ENCODE data around the gene UGT1A7. TPM values are rescaled to one million over a fixed set of nuclear protein-coding genes. Genes with fewer than 3 reads are reported as not detected.

Gene UGT1A7
- total RNA-seq, 1 donor from 2014 or later, result not detected

DNA sequence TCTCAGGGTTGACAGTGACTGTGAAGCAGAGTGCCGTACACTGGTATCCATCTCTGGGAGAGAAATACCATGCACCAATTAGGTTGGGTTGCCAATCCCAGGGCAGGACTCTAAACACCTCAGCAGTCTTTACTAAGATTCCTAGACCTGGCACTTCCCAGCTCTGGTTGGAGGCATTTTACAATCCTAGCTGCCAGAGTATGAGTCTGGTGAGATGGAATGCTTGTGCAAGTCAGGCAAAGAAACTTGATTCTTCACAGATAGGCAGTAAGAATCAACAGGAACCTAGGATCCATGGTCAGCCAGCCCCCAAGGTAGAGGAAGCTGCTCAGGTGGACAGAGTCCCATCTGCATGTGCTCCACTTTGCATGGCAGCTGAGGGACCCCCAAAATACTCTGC lies 25.0 kb downstream of the UGT1A7 start:
- H3K27me3 Mint-ChIP-seq (ENCODE audit: low read depth), result no peaks in the 10 kb centered on the region
- peaks cover 8% of the 10 kb centered on the region for H3K9me3 Mint-ChIP-seq
- TF ChIP-seq, protein P1, sequence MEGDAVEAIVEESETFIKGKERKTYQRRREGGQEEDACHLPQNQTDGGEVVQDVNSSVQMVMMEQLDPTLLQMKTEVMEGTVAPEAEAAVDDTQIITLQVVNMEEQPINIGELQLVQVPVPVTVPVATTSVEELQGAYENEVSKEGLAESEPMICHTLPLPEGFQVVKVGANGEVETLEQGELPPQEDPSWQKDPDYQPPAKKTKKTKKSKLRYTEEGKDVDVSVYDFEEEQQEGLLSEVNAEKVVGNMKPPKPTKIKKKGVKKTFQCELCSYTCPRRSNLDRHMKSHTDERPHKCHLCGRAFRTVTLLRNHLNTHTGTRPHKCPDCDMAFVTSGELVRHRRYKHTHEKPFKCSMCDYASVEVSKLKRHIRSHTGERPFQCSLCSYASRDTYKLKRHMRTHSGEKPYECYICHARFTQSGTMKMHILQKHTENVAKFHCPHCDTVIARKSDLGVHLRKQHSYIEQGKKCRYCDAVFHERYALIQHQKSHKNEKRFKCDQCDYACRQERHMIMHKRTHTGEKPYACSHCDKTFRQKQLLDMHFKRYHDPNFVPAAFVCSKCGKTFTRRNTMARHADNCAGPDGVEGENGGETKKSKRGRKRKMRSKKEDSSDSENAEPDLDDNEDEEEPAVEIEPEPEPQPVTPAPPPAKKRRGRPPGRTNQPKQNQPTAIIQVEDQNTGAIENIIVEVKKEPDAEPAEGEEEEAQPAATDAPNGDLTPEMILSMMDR (conservative IDR thresholded peaks at IDR 0.05), result no peak
- H3K27ac Mint-ChIP-seq (ENCODE audit: unreplicated experiment), result no peak overlapping the region
- no peak for DNase-seq (ENCODE audit: low read depth, low spot score)
- no peak overlapping the region for H3K4me3 Mint-ChIP-seq
- H3K36me3 Mint-ChIP-seq (ENCODE audit: low read depth), result peaks cover 3% of the 10 kb centered on the region
- no peaks in the 10 kb centered on the region for H3K4me1 Mint-ChIP-seq

DNA sequence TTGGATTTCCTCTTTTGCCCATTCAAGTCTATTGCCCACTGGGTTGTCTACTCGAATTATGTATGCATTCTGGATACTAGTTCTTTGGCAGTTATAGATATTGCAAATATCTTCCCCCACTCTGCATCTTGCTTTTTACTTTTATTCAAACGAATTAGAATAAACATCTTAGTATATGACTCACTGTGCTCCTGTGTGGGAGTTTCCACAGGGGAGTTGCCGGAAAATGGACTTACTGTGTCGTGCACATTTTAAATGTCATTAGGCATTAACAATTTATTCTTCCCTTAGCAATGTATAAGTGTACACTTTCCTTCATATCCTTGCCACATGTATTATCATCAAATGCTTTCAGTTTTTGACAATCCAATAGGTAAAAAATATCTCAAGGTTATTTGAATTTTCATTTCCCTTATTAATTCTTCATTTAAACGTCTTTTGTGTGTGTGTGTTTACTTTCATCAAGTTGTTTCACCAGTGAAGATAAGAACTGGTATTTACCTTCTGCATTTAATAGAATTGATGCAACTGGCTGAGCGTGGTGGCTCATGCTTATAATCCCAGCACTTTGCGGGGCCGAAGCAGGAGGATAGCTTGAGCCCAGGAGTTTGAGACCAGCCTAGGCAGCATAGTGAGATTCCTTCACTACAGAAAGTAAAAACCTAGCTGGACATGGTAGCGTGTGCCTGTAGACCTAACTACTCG lies 26.4 kb downstream of the UGT1A7 start:
- Mint-ChIP-seq H3K27ac (ENCODE audit: unreplicated experiment) (no peak overlapping the region), H3K36me3 (ENCODE audit: low read depth) (peaks cover 3% of the 10 kb centered on the region), H3K4me1 (no peaks in the 10 kb centered on the region), H3K4me3 (no peak overlapping the region), H3K27me3 (ENCODE audit: low read depth) (peaks cover 3% of the 10 kb centered on the region), H3K9me3 (peaks cover 3% of the 10 kb centered on the region)
- TF ChIP-seq, protein P1 (conservative IDR thresholded peaks at IDR 0.05), result no peak
- DNase-seq (ENCODE audit: low read depth, low spot score), result no peak

DNA sequence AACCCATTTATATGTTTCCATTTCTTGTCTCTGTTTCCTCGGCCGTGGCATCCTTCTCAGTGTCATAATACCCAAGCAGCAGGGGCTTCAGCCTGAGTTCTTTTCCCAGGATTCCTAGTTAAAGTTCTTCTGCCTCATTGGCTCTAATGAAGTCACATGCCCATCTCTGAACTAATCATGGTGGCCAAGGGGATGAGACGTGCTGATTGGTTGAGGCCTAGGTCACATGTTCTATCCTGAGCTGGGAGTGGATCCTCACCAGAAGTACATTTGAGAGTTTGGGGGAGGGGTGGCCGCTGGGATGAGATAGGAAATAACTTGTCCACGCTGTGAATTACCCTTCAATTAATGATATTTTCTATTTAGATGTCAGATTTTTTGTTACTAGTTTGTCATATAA lies 27.2 kb downstream of the UGT1A7 start:
- TF ChIP-seq, protein P1 (conservative IDR thresholded peaks at IDR 0.05), result no peak
- Mint-ChIP-seq H3K36me3 (ENCODE audit: low read depth) (peaks cover 3% of the 10 kb centered on the region), H3K27ac (ENCODE audit: unreplicated experiment) (no peak overlapping the region), H3K9me3 (no peaks in the 10 kb centered on the region), H3K27me3 (ENCODE audit: low read depth) (peaks cover 4% of the 10 kb centered on the region), H3K4me3 (no peak overlapping the region), H3K4me1 (no peaks in the 10 kb centered on the region)
- DNase-seq (ENCODE audit: low read depth, low spot score), result no peak

DNA sequence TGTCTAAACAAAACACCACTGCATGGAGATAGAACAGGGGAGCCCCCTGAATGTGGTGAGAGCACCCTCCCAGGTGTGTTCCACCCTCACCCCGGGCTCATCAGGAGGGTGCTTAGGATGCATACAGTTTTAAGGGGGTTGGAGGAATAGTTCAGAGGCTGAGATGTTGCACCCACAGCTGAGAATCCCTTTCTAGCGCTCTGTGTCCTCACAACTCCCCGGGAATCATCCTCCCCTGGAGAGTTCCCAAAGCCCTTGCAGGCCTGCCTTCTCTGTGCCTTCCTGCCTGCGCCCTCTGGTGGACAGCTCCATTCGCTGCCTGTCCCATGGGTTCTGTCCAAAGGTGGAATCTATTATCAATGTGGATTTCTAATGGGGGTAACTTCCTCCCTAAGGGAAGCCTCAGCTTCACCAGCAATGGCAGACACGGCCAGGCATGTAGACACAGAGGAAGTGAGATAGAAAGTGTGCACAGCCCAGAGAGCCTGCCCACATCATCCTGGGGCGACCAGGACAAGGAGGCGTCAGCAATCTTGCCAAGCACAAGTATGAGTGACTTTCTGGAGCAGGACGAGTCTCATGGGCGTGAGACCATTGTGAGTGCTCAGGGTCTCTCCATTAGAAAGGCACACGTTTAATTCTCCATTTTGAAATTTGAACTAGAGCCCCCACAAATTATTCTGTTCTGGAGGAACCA lies 29.8 kb downstream of the UGT1A7 start:
- no peak overlapping the region for H3K4me3 Mint-ChIP-seq
- H3K27ac Mint-ChIP-seq (ENCODE audit: unreplicated experiment), result no peak overlapping the region
- H3K27me3 Mint-ChIP-seq (ENCODE audit: low read depth), result peaks cover 7% of the 10 kb centered on the region
- no peaks in the 10 kb centered on the region for H3K4me1 Mint-ChIP-seq
- DNase-seq (ENCODE audit: low read depth, low spot score), result peak; percentile 88
- H3K9me3 Mint-ChIP-seq, result no peaks in the 10 kb centered on the region
- H3K36me3 Mint-ChIP-seq (ENCODE audit: low read depth), result no peaks in the 10 kb centered on the region
- TF ChIP-seq, protein P1 (conservative IDR thresholded peaks at IDR 0.05), result peak; percentile 90

DNA sequence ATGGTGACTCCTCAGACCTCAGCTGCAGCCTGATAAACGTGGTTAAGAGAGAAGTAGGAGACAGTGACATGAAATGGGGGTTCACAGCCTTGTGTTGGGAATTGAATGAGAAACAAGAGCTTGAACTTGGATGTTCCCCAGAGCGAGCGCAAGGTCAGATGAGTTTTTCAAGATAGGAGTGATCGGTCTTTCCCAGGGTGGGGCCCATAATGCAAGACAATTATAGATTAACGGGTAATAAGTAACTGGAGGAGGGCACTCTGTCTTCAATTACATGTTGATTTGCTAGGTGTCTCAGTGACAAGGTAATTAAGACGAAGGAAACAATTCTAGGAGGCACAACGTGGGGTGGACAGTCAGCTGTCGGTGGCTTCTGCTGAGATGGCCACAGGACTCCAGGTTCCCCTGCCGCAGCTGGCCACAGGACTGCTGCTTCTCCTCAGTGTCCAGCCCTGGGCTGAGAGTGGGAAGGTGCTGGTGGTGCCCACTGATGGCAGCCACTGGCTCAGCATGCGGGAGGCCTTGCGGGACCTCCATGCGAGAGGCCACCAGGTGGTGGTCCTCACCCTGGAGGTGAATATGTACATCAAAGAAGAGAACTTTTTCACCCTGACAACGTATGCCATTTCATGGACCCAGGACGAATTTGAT lies 31.0 kb downstream of the UGT1A7 start, which contains the start of gene UGT1A5:
Gene UGT1A5, plus strand, starts transcription at position 297 of the 651 bp plus-strand sequence. Its CDS starts 85 bp downstream, at position 382.
- H3K9me3 Mint-ChIP-seq, result no peaks in the 10 kb centered on the region
- no peaks in the 10 kb centered on the region for H3K4me1 Mint-ChIP-seq
- TF ChIP-seq, protein P1 (conservative IDR thresholded peaks at IDR 0.05), result no peak
- H3K36me3 Mint-ChIP-seq (ENCODE audit: low read depth), result no peaks in the 10 kb centered on the region
- H3K27ac Mint-ChIP-seq (ENCODE audit: unreplicated experiment), result no peak within 1 kb of the TSS
- peaks cover 10% of the 10 kb centered on the region for H3K27me3 Mint-ChIP-seq (ENCODE audit: low read depth)
- DNase-seq (ENCODE audit: low read depth, low spot score), result no peak
- H3K4me3 Mint-ChIP-seq, result no peak within 1 kb of the TSS
